HFFc6 (cell line): ENCODE results near the gene DIO1. TPM values are rescaled to one million over a fixed set of nuclear protein-coding genes. Genes with fewer than 3 reads are reported as not detected.

Experiments used
- DNase-seq: peaks from one replicate; pipeline ENCODE4 v3.0.0-alpha.2; 2018
- H3K27ac Mint-ChIP-seq: 2 replicates; pipeline ENCODE4 v1.8.0; 2020; ENCODE audit warnings: mild to moderate bottlenecking, mixed read lengths
- H3K27me3 Mint-ChIP-seq: 2 replicates; pipeline ENCODE4 v1.8.0; 2021; ENCODE audit warnings: mild to moderate bottlenecking, moderate library complexity, mixed read lengths; ENCODE audit not compliant: insufficient read depth
- H3K36me3 Mint-ChIP-seq: 2 replicates; pipeline ENCODE4 v1.8.0; 2021; ENCODE audit warnings: low read depth, mixed read lengths
- H3K4me1 Mint-ChIP-seq: 2 replicates; pipeline ENCODE4 v1.8.0; 2020; ENCODE audit warnings: low read depth, mixed read lengths
- H3K4me3 Mint-ChIP-seq: 2 replicates; pipeline ENCODE4 v1.8.0; 2020; ENCODE audit warnings: mild to moderate bottlenecking, moderate library complexity, mixed read lengths
- H3K9me3 Mint-ChIP-seq: 2 replicates; pipeline ENCODE4 v1.8.0; 2020; ENCODE audit warnings: mild to moderate bottlenecking, mixed read lengths
- CTCF ChIP-seq: fragments of 200-600 bp; sonication (generic); IDR thresholded peaks from 2 replicates; pipeline ENCODE4 v1.5.0; 2021; ENCODE audit warnings: antibody characterized with exemption, mild to moderate bottlenecking
- long read RNA-seq: library from polyadenylated mRNA; unstranded; transcript quantifications from one replicate; pipeline ENCODE4 v2.0.0, GENCODE V29; 2019
- total RNA-seq, 6 experiments: library from RNA; stranded (reverse); fragmentation: NEBNext Ultra II Directional; extraction: Animal tissue kit (Norgen Biotek cat#: 25700); gene quantifications; 2 replicates in 1 of 6; 3 replicates in 5 of 6; pipeline ENCODE4 v1.2.3, GENCODE V29; 2021

DIO1 gene
- not detected for total RNA-seq
- long read RNA-seq, partial matches to known transcripts: 0 of 1 reads
- long read RNA-seq, other reads (novel, unspliced or antisense): 1 of 1 reads

DNA sequence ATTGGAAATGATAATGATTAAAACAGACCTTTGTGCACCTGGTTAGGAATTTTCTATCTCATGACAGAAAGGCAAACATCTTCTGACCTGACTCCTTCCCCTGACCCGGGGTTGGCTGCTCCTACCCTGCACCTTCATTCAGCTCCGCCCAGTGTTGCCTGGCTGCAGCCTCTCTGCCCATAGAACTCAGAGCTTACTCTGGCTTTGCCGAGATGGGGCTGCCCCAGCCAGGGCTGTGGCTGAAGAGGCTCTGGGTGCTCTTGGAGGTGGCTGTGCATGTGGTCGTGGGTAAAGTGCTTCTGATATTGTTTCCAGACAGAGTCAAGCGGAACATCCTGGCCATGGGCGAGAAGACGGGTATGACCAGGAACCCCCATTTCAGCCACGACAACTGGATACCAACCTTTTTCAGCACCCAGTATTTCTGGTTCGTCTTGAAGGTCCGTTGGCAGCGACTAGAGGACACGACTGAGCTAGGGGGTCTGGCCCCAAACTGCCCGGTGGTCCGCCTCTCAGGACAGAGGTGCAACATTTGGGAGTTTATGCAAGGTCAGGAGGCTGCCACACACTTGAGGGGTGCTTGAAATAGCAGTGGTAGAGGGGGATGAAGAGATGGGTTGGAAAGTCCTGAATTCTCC is at the start of gene DIO1:
DIO1 (plus strand) TSS at position 189 of the 638 bp plus-strand sequence; CDS start at position 213, 24 bp downstream.
- Mint-ChIP-seq H3K27ac (no peak within 1 kb of the TSS), H3K4me3 (no peak within 1 kb of the TSS), H3K27me3 (peaks cover 2% of the 10 kb centered on the region), H3K9me3 (no peaks in the 10 kb centered on the region), H3K36me3 (no peaks in the 10 kb centered on the region), H3K4me1 (peaks cover 51% of the 10 kb centered on the region)
- no peak for DNase-seq
- TF ChIP-seq CTCF: no peak

DNA sequence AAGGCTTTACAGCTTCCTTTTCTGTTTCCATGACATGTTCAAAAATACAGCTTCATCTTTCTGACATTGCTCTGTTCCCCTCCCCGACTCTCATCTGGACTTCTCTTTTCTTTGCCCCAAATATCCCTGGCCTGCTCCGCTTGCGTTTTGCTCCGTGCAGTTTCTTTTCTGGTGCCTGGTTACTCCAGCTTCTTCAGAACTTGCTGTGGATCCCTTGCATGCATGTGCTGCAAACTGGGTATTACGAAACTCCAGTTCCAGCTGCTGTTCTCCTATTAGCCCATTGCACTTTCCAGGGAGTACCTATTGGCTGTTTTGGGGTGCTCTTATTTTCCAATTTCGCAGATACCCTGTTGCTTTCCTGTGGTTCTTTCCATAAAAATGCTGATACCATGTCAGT is 46.0 kb upstream of the DIO1 start:
- no peak for TF ChIP-seq CTCF
- H3K27ac Mint-ChIP-seq: no peak overlapping the region
- DNase-seq: no peak
- H3K9me3 Mint-ChIP-seq: peaks cover 6% of the 10 kb centered on the region
- H3K27me3 Mint-ChIP-seq: no peaks in the 10 kb centered on the region; the same call in none of the 2 replicates
- H3K4me1 Mint-ChIP-seq: no peaks in the 10 kb centered on the region
- no peaks in the 10 kb centered on the region for H3K36me3 Mint-ChIP-seq
- H3K4me3 Mint-ChIP-seq: no peak overlapping the region

GRCh38 chr1:53850082-53850673 is 43.8 kb upstream of the DIO1 start:
- H3K9me3 Mint-ChIP-seq: no peaks in the 10 kb centered on the region

DNA sequence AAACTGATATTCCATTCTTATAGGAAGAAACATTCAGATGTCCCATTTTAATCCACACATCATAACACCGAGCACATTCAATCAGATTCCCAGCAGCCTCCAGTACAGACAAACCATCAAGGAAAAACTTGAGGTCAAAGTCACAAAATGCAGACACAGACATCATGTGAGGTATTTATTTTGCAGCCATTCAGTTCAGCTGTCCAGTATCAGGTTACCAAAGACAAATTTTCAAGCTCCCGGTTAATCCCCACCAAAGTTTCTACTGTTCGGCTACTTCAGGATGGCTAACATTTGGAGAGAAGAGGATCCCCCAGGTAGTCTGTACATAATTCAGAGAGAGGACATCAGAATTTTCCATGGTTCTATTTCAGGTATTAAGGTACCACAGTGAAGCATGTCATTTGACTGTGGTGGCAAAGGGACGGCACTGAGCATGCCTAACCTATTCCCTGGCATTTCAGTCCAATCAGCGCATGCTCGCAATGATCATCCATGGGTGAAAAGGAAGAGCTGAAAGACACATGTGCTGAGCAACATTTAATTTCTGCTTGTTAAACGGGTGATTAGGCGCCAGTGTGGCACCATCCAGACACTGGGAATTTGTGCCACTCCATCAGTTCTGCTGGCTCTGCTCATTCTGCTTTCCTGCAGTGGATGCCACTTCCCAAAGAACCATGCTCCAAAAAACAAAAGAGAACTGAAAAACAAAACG is 42.3 kb upstream of the DIO1 start:
- no peak for DNase-seq
- Mint-ChIP-seq H3K4me3 (no peak overlapping the region), H3K27ac (no peak overlapping the region), H3K9me3 (no peaks in the 10 kb centered on the region), H3K36me3 (no peaks in the 10 kb centered on the region), H3K4me1 (no peaks in the 10 kb centered on the region), H3K27me3 (no peaks in the 10 kb centered on the region; the same call in none of the 2 replicates)
- no peak for TF ChIP-seq CTCF

More at GRCh38 chr1:53850082-53850673, 43.8 kb upstream of the DIO1 start:
- H3K4me3 Mint-ChIP-seq: no peak overlapping the region
- no peak overlapping the region for H3K27ac Mint-ChIP-seq
- no peak for TF ChIP-seq CTCF
- no peaks in the 10 kb centered on the region for H3K4me1 Mint-ChIP-seq
- H3K27me3 Mint-ChIP-seq: no peaks in the 10 kb centered on the region; the same call in none of the 2 replicates
- H3K36me3 Mint-ChIP-seq: no peaks in the 10 kb centered on the region
- DNase-seq: no peak

DNA sequence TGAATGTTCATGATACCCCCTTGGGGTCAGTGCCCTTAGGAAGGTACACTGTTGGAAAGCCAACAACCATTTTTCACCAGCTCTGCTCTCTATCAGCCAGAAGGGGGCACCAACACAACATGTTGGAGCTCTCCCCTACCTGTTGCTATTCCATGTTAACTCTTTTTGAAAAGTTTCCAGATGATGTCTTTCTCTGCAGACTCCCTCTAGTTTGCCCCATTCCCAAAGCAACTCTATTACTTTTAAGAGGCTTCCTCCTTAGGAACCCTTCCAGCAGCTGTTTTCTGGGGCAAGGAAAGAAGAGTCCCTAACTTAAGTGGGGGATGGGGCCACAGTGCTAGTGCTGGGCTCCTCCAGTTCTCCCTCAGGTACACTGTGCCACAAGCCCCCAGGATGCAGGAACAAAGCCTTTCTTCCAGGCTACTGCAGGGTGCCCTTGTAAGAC is 33.0 kb upstream of the DIO1 start:
- H3K4me3 Mint-ChIP-seq: no peak overlapping the region
- H3K9me3 Mint-ChIP-seq: no peaks in the 10 kb centered on the region
- TF ChIP-seq CTCF: peak; percentile 92
- no peaks in the 10 kb centered on the region for H3K36me3 Mint-ChIP-seq
- no peaks in the 10 kb centered on the region for H3K4me1 Mint-ChIP-seq
- H3K27ac Mint-ChIP-seq: no peak overlapping the region
- H3K27me3 Mint-ChIP-seq: no peaks in the 10 kb centered on the region
- peak; percentile 38 for DNase-seq
